ENCODE results near the gene EDC3.
"Not testable (repeated sequence)": the region's sequence is repeated elsewhere in the genome, so short reads cannot be mapped to it uniquely, and the experiment has no call there.

EDC3 gene

GRCh38 chr15:74663303-74664027 lies 32.4 kb downstream of the EDC3 start:
- H3K27me3 ChIP-seq (ENCODE audit: low read length) = no peaks in the 10 kb centered on the region
- H2AFZ ChIP-seq (ENCODE audit: low read depth, low read length, severe bottlenecking) = no peak overlapping the region
- no peak overlapping the region for H3K9ac ChIP-seq (ENCODE audit: low read length)
- no peaks in the 10 kb centered on the region for H3K9me3 ChIP-seq (ENCODE audit: insufficient read depth, low read length)
- no peaks in the 10 kb centered on the region for H3K9me2 ChIP-seq (replicated peaks; ENCODE audit: insufficient read depth, low read length)
- 0 out of 2 replicates have a peak, but pooled peaks cover 6% of the 10 kb centered on the region for H3F3A ChIP-seq (ENCODE audit: insufficient read depth)
- TF ChIP-seq EZH2phosphoT487 (conservative IDR thresholded peaks at IDR 0.05; ENCODE audit: low read length) (no peak), CTCF (IDR thresholded peaks at IDR 0.05; ENCODE audit: insufficient read depth, low read length, poor library complexity, severe bottlenecking) (no peak)
- no peak overlapping the region for H3K4me3 ChIP-seq (ENCODE audit: insufficient read depth, low read length, poor library complexity, severe bottlenecking)
- no peak overlapping the region for H3K27ac ChIP-seq (ENCODE audit: low read depth, low read length)
- H3K79me2 ChIP-seq (ENCODE audit: insufficient read depth, low read length) = 0 out of 2 replicates have a peak, but pooled peaks cover 11% of the 10 kb centered on the region
- H3K4me2 ChIP-seq (ENCODE audit: low read depth, low read length, poor library complexity, severe bottlenecking) = no peak overlapping the region
- H4K20me1 ChIP-seq (ENCODE audit: low read depth, low read length) = no peaks in the 10 kb centered on the region
- H3K36me3 ChIP-seq (ENCODE audit: low read length) = peaks cover 5% of the 10 kb centered on the region; the same call in 1 of the 2 replicates

- Histone ChIP-seq H3K27me3 (ENCODE audit: low read length) (no peaks in the 10 kb centered on the region), H3K9me2 (replicated peaks; ENCODE audit: insufficient read depth, low read length) (no peaks in the 10 kb centered on the region), H3K27ac (ENCODE audit: low read depth, low read length) (no peak overlapping the region), H3K9me3 (ENCODE audit: insufficient read depth, low read length) (no peaks in the 10 kb centered on the region), H2AFZ (ENCODE audit: low read depth, low read length, severe bottlenecking) (no peak overlapping the region), H3K4me2 (ENCODE audit: low read depth, low read length, poor library complexity, severe bottlenecking) (no peak overlapping the region), H3K36me3 (ENCODE audit: low read length) (peaks cover 5% of the 10 kb centered on the region; the same call in 1 of the 2 replicates), H3K9ac (ENCODE audit: low read length) (no peak overlapping the region), H3K79me2 (ENCODE audit: insufficient read depth, low read length) (0 out of 2 replicates have a peak, but pooled peaks cover 11% of the 10 kb centered on the region), H3K4me3 (ENCODE audit: insufficient read depth, low read length, poor library complexity, severe bottlenecking) (no peak overlapping the region), H3F3A (ENCODE audit: insufficient read depth) (0 out of 2 replicates have a peak, but pooled peaks cover 4% of the 10 kb centered on the region), H4K20me1 (ENCODE audit: low read depth, low read length) (no peaks in the 10 kb centered on the region)
- TF ChIP-seq EZH2phosphoT487 (conservative IDR thresholded peaks at IDR 0.05; ENCODE audit: low read length) (no peak), CTCF (IDR thresholded peaks at IDR 0.05; ENCODE audit: insufficient read depth, low read length, poor library complexity, severe bottlenecking) (no peak)
Measured at GRCh38 chr15:74662064-74662860, 33.6 kb downstream of the EDC3 start.

GRCh38 chr15:74661280-74661679 lies 34.5 kb downstream of the EDC3 start:
- not testable (repeated sequence) for H2AFZ ChIP-seq (ENCODE audit: low read depth, low read length, severe bottlenecking); H3K9ac ChIP-seq (ENCODE audit: low read length); H4K20me1 ChIP-seq (ENCODE audit: low read depth, low read length); H3K4me2 ChIP-seq (ENCODE audit: low read depth, low read length, poor library complexity, severe bottlenecking); H3F3A ChIP-seq (ENCODE audit: insufficient read depth); H3K36me3 ChIP-seq (ENCODE audit: low read length); H3K27me3 ChIP-seq (ENCODE audit: low read length); H3K4me3 ChIP-seq (ENCODE audit: insufficient read depth, low read length, poor library complexity, severe bottlenecking); H3K27ac ChIP-seq (ENCODE audit: low read depth, low read length); H3K9me2 ChIP-seq (replicated peaks; ENCODE audit: insufficient read depth, low read length); H3K9me3 ChIP-seq (ENCODE audit: insufficient read depth, low read length)
- 0 out of 2 replicates have a peak, but pooled peaks cover 11% of the 10 kb centered on the region for H3K79me2 ChIP-seq (ENCODE audit: insufficient read depth, low read length)
